Measurements from ENCODE around the gene DENND1A.

- TF ChIP-seq CTCF (IDR thresholded peaks at IDR 0.05): no peak
- TF ChIP-seq POLR2A (IDR thresholded peaks at IDR 0.05): no peak
Observed at GRCh38 chr9:123465304-123465703, 464.6 kb downstream of the DENND1A start.
